ENCODE data around the gene ABCA3.

Gene ABCA3

DNA sequence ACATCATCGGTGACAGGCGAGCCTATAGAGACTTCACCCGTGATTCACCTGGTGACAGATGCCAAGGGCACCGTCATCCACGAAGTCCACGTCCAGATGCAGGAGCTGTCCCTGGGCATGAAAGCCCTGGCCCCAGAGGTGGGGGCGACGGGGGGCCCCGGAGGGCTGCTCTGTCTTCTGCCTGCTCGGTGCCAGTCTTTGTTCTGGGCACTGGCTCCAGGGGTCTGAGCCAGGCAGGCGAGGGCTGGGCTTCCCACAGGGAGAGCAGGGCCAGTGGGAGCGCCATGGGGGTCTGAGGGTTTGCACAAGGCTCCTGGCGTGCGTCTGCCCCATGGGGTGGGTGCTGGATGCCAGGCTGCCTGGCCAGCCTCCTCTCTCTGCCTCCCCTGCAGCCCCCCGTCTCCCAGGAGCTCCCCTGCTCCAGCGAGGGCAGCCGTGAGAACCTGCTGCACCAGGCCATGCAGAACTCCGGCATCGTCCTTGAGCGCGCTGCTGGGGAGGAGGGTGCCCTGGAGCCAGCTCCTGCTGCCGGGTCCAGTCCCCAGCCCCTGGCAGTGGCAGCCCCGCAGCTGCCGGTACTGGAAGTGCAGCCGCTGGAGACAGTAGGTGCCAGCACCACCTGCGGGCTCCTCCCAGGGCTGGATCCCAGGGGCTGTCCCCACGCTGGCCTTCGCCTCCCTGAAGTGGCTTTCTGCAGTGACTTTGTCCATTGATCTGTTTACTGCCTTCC is 107.3 kb downstream of the ABCA3 start:
- peaks cover 65% of the 10 kb centered on the region for H3K36me3 ChIP-seq (ENCODE audit: control insufficient read depth, insufficient read depth, low read length)
- no peaks in the 10 kb centered on the region for H3K9me3 ChIP-seq (ENCODE audit: control insufficient read depth, insufficient read depth, low read length)
- no peak overlapping the region for H3K9ac ChIP-seq (ENCODE audit: low read depth, low read length)
- H3K4me1 ChIP-seq (ENCODE audit: control insufficient read depth, insufficient read depth, low read length), result no peaks in the 10 kb centered on the region
- H3K27me3 ChIP-seq (ENCODE audit: control insufficient read depth, insufficient read depth, low read length), result peaks cover 20% of the 10 kb centered on the region
- no peak overlapping the region for H3K27ac ChIP-seq (ENCODE audit: low read depth, low read length)
- no peak overlapping the region for H3K4me3 ChIP-seq (ENCODE audit: low read depth, low read length)

DNA sequence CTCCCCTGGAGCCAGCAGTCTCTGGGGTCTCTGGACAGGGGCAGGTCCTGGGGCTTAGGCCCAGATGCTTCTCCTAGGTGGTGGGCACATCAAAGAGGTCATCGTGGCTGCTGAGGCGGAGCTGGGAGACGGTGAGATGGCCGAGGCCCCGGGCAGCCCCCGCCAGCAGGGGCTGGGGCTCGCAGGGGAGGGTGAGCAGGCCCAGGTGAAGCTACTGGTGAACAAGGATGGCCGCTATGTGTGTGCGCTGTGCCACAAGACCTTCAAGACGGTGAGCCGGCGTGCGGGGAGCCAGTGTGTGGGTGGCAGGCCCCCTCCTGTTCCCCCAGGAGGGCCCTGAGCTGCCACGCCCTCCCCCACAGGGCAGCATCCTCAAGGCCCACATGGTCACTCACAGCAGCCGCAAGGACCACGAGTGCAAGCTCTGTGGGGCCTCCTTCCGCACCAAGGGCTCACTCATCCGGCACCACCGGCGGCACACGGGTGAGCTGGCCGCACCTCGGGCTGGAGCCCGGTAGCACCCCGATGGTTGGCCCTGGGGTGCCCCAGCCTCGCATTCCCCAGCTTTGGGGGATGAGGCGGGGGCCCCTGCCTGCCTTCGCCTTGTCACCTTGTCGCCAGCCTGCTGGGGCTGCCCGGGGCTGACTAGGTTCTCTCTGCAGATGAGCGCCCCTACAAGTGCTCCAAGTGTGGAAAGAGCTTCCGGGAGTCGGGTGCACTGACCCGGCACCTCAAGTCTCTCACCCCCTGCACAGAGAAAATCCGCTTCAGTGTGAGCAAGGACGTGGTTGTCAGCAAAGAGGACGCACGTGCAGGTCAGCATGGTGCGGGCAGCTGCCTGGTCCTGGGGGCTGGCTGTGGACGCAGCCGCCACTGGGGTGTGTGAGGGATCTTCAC is 108.2 kb downstream of the ABCA3 start:
- Histone ChIP-seq H3K27me3 (ENCODE audit: control insufficient read depth, insufficient read depth, low read length) (peaks cover 11% of the 10 kb centered on the region), H3K36me3 (ENCODE audit: control insufficient read depth, insufficient read depth, low read length) (peaks cover 67% of the 10 kb centered on the region), H3K4me1 (ENCODE audit: control insufficient read depth, insufficient read depth, low read length) (no peaks in the 10 kb centered on the region), H3K4me3 (ENCODE audit: low read depth, low read length) (no peak overlapping the region), H3K9ac (ENCODE audit: low read depth, low read length) (no peak overlapping the region), H3K9me3 (ENCODE audit: control insufficient read depth, insufficient read depth, low read length) (no peaks in the 10 kb centered on the region), H3K27ac (ENCODE audit: low read depth, low read length) (no peak overlapping the region)

DNA sequence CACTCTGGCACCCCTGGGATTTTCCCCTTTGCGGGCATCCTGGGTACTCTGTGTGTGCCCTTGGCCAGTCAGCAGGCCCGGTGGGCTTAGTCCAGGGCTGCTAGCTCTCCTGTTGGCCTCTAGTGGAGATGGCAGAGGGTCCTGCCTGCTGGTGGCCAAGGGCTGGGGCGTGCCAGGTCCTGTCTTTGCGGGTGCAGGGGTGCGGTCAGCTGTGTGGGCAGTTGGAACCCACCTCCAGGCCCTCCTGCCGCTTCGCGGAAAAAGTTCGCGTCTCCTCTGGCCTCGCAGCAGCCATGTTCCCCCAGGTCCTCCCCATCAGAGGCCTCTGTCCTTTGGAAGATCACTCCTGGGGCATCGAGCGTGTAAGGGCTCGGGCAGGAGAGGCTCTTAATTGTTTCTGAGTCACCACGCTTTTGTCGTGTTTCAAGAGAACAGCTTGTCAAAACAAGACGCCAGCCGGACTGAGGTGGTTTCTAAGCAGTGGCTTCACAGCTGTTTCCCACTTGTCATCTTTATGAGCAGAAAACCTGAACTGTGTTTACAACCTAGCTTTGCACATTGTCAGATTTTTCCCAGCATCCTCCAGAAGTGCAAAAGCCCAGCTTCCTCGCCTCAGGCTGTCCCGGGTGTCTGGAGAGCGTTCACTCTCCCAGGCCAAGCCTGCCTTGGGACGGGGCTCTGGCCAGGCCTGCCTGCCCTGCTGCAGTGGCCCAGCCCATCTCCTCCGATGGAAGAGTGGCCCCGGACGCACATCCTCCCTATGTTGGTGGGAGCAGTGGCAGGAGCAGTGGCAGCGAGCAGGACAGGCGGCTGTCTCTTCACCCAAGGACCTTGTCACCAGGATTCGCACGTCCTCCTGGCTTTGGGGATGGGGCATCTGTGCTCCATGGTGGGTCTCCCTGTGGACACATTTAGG is 109.3 kb downstream of the ABCA3 start:
- H3K36me3 ChIP-seq (ENCODE audit: control insufficient read depth, insufficient read depth, low read length), result peaks cover 67% of the 10 kb centered on the region

DNA sequence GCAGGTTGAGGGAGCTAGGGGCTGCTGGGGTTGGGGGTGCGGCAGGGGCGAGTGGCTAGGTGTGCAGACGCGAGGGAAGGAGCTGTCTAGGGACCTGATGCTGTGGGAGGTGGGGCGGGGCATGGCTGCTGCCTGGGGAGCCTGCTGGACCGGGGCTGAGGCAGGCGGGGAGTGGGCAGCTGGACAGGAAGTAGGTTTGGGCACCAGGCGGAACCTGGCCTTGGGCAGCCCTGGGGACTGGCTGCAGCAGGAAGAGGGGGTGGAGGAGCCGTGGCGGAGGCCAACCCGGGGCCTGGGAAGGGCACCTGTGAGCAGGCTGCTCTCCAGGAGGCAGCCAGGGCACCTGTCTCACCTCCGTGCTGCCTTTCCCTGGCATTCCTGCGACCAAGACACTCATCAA is 110.2 kb downstream of the ABCA3 start:
- Histone ChIP-seq H3K27ac (ENCODE audit: low read depth, low read length) (no peak overlapping the region), H3K4me3 (ENCODE audit: low read depth, low read length) (no peak overlapping the region), H3K4me1 (ENCODE audit: control insufficient read depth, insufficient read depth, low read length) (no peaks in the 10 kb centered on the region), H3K36me3 (ENCODE audit: control insufficient read depth, insufficient read depth, low read length) (peaks cover 64% of the 10 kb centered on the region), H3K9me3 (ENCODE audit: control insufficient read depth, insufficient read depth, low read length) (no peaks in the 10 kb centered on the region), H3K9ac (ENCODE audit: low read depth, low read length) (no peak overlapping the region), H3K27me3 (ENCODE audit: control insufficient read depth, insufficient read depth, low read length) (no peaks in the 10 kb centered on the region)

More for the DNA sequence above, 109.3 kb downstream of the ABCA3 start:
- Histone ChIP-seq H3K4me3 (ENCODE audit: low read depth, low read length) (no peak overlapping the region), H3K27ac (ENCODE audit: low read depth, low read length) (no peak overlapping the region), H3K4me1 (ENCODE audit: control insufficient read depth, insufficient read depth, low read length) (no peaks in the 10 kb centered on the region), H3K9me3 (ENCODE audit: control insufficient read depth, insufficient read depth, low read length) (no peaks in the 10 kb centered on the region), H3K27me3 (ENCODE audit: control insufficient read depth, insufficient read depth, low read length) (peaks cover under 1% of the 10 kb centered on the region; the same call in 1 of the 2 replicates), H3K9ac (ENCODE audit: low read depth, low read length) (no peak overlapping the region)

DNA sequence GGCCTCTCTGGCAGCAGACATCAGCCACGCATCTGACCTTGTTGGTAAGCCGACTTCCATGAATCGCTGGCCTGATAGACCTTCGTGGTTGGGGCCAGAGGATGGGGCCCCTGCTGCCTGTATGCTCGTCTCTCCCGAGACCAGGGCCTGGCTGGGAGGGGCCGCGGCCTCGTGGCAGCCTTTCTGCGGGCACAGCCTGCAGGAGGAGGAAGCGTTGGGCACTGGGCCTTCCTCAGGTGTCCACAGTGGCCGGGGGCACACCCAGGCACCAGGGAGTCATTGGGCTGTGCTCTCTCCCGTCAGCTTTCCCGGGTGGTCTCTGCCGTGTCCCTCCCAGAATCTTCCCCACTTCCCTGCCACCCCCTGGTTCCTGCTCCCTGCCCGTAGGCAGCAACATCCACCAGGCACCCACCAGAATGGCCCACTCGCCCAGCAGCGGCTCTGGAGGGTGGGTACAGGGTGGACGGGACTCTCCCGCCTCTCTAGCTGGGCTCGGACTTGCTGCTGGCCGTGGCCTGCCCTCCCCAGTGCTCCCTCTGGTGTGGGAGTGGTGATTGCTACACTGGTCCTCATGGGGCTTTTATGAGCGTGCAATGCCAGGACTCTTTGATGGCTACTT is 110.8 kb downstream of the ABCA3 start:
- Histone ChIP-seq H3K36me3 (ENCODE audit: control insufficient read depth, insufficient read depth, low read length) (peaks cover 58% of the 10 kb centered on the region), H3K27ac (ENCODE audit: low read depth, low read length) (no peak overlapping the region), H3K9ac (ENCODE audit: low read depth, low read length) (no peak overlapping the region), H3K9me3 (ENCODE audit: control insufficient read depth, insufficient read depth, low read length) (no peaks in the 10 kb centered on the region), H3K4me3 (ENCODE audit: low read depth, low read length) (no peak overlapping the region), H3K4me1 (ENCODE audit: control insufficient read depth, insufficient read depth, low read length) (no peaks in the 10 kb centered on the region), H3K27me3 (ENCODE audit: control insufficient read depth, insufficient read depth, low read length) (no peaks in the 10 kb centered on the region)

DNA sequence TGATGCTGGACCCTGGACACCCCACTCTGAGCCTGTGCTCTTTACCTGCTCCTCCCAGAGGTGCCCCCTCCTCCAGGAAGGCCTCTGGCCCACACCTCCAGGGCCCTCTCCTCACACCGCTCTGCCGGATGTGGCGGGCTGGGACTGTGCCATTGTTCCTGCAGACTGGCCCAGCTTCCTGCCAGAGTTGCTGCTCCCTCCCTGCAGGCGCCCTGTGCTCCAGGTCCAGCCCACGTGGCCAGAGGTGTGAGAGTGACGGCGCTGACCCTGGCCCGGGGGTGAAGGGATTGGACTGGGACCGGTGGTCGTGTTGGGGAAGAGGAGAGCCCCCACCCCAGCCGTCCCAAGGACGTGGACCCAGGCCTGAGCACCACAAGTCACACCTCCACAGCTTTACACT is 111.4 kb downstream of the ABCA3 start:
- H3K36me3 ChIP-seq (ENCODE audit: control insufficient read depth, insufficient read depth, low read length), result peaks cover 54% of the 10 kb centered on the region
- H3K27me3 ChIP-seq (ENCODE audit: control insufficient read depth, insufficient read depth, low read length), result no peaks in the 10 kb centered on the region

DNA sequence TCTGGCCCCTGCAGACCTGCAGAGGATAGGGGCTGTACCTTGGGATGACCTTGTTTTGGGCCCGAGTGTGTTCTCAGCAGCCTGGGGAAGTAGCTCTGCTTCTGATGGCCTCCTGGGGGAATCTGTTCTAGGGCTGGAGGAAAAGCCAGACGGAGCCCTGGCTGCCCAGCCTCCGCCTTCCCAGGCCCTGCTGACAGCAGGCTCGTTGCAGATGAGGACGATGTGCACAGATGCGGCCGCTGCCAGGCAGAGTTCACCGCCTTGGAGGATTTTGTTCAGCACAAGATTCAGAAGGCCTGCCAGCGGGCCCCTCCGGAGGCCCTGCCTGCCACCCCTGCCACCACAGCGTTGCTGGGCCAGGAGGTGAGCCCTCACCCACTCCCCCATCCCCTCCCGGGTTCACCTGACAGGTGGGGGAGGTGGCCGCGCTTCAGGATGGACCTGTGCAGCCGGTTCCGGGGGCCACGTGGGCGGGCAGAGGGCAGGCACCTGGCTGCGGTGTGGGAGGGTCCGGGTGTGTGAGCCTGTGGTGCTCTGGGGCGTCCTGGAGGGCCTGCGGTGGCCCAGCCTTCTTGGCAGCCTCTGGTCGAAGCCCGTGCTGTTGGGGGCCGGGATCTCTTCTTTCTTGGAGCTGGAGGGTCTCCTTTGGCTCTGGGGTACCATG is 112.2 kb downstream of the ABCA3 start:
- peaks cover 46% of the 10 kb centered on the region for H3K36me3 ChIP-seq (ENCODE audit: control insufficient read depth, insufficient read depth, low read length)
- no peaks in the 10 kb centered on the region for H3K27me3 ChIP-seq (ENCODE audit: control insufficient read depth, insufficient read depth, low read length)
- no peak overlapping the region for H3K4me3 ChIP-seq (ENCODE audit: low read depth, low read length)
- H3K9me3 ChIP-seq (ENCODE audit: control insufficient read depth, insufficient read depth, low read length), result no peaks in the 10 kb centered on the region
- H3K27ac ChIP-seq (ENCODE audit: low read depth, low read length), result no peak overlapping the region
- no peak overlapping the region for H3K9ac ChIP-seq (ENCODE audit: low read depth, low read length)
- no peaks in the 10 kb centered on the region for H3K4me1 ChIP-seq (ENCODE audit: control insufficient read depth, insufficient read depth, low read length)

More for the DNA sequence above, 111.4 kb downstream of the ABCA3 start:
- Histone ChIP-seq H3K9me3 (ENCODE audit: control insufficient read depth, insufficient read depth, low read length) (no peaks in the 10 kb centered on the region), H3K27ac (ENCODE audit: low read depth, low read length) (no peak overlapping the region), H3K4me3 (ENCODE audit: low read depth, low read length) (no peak overlapping the region), H3K9ac (ENCODE audit: low read depth, low read length) (no peak overlapping the region), H3K4me1 (ENCODE audit: control insufficient read depth, insufficient read depth, low read length) (no peaks in the 10 kb centered on the region)

DNA sequence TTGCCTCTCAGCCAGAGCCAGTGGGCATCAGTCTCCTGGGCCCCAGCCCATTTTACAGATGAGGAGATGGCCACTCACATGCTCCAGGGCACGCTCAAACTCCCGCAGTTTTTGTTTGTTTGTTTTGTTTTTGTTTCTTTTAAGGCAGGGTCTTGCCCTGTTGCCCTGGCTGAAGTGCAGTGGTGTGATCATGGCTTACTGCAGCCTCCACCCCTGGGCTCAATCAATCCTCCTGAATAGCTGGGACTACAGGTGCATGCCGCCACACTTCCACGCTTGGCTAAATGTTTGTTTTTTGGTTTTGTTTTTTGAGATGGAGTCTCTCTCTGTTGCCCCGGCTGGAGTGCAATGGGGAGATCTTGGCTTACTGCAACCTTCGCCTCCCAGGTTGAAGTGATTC is 113.6 kb downstream of the ABCA3 start:
- Histone ChIP-seq H3K27ac (ENCODE audit: low read depth, low read length) (no peak overlapping the region), H3K4me1 (ENCODE audit: control insufficient read depth, insufficient read depth, low read length) (no peaks in the 10 kb centered on the region), H3K36me3 (ENCODE audit: control insufficient read depth, insufficient read depth, low read length) (peaks cover 32% of the 10 kb centered on the region), H3K27me3 (ENCODE audit: control insufficient read depth, insufficient read depth, low read length) (no peaks in the 10 kb centered on the region), H3K4me3 (ENCODE audit: low read depth, low read length) (no peak overlapping the region), H3K9ac (ENCODE audit: low read depth, low read length) (no peak overlapping the region), H3K9me3 (ENCODE audit: control insufficient read depth, insufficient read depth, low read length) (no peaks in the 10 kb centered on the region)

DNA sequence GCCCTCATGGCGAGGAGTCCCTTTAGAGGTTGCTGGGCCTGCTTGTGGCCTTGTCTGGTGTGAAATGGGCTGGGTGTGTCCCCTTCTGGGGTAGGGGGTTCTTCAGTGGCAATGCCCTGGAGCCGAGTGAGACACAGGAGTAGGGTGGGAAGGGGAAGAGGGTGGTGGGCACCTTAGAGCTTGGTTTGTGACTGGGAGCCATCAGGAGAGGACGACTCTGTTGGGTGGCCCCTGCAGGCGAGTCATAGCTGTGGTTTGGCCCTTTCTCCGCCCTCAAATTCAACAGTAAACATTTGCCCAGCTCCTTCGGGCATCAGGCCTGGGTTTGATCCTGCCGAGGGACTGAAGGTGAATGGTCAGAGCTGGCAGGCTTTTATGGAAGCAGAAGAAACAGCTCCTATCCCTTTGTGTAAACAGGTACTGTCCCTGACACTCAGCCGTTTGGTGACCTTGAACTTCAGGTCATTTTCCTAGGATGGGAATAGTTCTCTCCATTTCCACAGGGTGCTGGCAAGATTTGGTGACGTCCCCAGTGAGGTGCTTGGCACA is 114.2 kb downstream of the ABCA3 start:
- no peaks in the 10 kb centered on the region for H3K27me3 ChIP-seq (ENCODE audit: control insufficient read depth, insufficient read depth, low read length)
- no peak overlapping the region for H3K9ac ChIP-seq (ENCODE audit: low read depth, low read length)
- peaks cover 26% of the 10 kb centered on the region for H3K36me3 ChIP-seq (ENCODE audit: control insufficient read depth, insufficient read depth, low read length)
- no peaks in the 10 kb centered on the region for H3K4me1 ChIP-seq (ENCODE audit: control insufficient read depth, insufficient read depth, low read length)
- no peaks in the 10 kb centered on the region for H3K9me3 ChIP-seq (ENCODE audit: control insufficient read depth, insufficient read depth, low read length)
- H3K27ac ChIP-seq (ENCODE audit: low read depth, low read length), result no peak overlapping the region
- H3K4me3 ChIP-seq (ENCODE audit: low read depth, low read length), result no peak overlapping the region

Data from HUES48 (cell line).